Measurements from ENCODE around the gene C17orf67. TPM values are rescaled to one million over a fixed set of nuclear protein-coding genes. Genes with fewer than 3 reads are reported as not detected.

The C17orf67 gene
- under 1 TPM; 0.33 to 0.69 TPM for total RNA-seq

GRCh38 chr17:56833809-56834379 is at the start of gene C17orf67, which contains the start of gene DGKE:
Gene C17orf67, minus strand, starts transcription at chr17:56833920. Its CDS starts 18,110 bp downstream, at chr17:56815810.
Gene DGKE, plus strand, starts transcription at chr17:56834151. Its CDS starts 645 bp downstream, at chr17:56834796.

Small RNA genes within 50 kb of the gene (small RNA-seq; reads per million reads assigned to genes)
- gene RNU6-1158P: 0 reads per million in 2 donors

Other genes starting within 250 kb of the C17orf67 start
- gene NOG, start 240.2 kb downstream of the C17orf67 start, total RNA-seq: not detected
- gene DGKE, start 231 bp upstream of the C17orf67 start, total RNA-seq: 1 to 10 TPM in 1 of 2 donors, under 1 TPM in 1; 1.00 to 1.7 TPM
- 100 to 1,000 TPM; 111 to 113 TPM for gene TRIM25, start 80.1 kb upstream of the C17orf67 start, total RNA-seq
- 10 to 100 TPM in 1 of 2 donors, 1 to 10 TPM in 1; 8.6 to 12.0 TPM for gene COIL, start 127.1 kb upstream of the C17orf67 start, total RNA-seq
- gene SCPEP1, start 144.2 kb upstream of the C17orf67 start, total RNA-seq: 10 to 100 TPM; 69.3 to 96.0 TPM